Measurements from ENCODE around the gene FAM193A.

DNA sequence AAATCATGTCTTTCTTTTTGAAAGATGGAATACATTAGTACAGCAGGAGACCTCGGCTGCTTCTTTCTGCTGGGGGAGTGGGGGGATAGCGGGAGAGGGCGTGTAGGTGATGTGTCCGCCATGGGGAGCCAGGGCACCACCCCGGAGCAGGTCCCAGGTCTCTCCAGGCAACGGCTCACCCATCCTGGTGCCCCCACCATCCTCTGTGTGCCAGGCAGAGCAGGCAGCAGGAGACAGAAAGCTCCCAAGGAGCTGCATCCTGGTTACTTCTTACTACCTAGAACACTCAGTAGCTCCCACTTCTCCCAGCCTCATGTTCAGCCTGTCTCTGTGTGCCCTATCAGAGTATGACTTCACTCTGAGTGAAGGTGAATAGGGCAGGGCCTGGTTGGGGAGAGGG is 196.1 kb downstream of the FAM193A start:
- TF ChIP-seq, protein P1, sequence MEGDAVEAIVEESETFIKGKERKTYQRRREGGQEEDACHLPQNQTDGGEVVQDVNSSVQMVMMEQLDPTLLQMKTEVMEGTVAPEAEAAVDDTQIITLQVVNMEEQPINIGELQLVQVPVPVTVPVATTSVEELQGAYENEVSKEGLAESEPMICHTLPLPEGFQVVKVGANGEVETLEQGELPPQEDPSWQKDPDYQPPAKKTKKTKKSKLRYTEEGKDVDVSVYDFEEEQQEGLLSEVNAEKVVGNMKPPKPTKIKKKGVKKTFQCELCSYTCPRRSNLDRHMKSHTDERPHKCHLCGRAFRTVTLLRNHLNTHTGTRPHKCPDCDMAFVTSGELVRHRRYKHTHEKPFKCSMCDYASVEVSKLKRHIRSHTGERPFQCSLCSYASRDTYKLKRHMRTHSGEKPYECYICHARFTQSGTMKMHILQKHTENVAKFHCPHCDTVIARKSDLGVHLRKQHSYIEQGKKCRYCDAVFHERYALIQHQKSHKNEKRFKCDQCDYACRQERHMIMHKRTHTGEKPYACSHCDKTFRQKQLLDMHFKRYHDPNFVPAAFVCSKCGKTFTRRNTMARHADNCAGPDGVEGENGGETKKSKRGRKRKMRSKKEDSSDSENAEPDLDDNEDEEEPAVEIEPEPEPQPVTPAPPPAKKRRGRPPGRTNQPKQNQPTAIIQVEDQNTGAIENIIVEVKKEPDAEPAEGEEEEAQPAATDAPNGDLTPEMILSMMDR (conservative IDR thresholded peaks at IDR 0.05; ENCODE audit: low read depth, low read length), result no peak
- TF ChIP-seq EZH2phosphoT487 (IDR thresholded peaks at IDR 0.05; ENCODE audit: borderline replicate concordance, low read length), result no peak
